ENCODE results near the gene DHRS3.
"Not testable (repeated sequence)": the region's sequence is repeated elsewhere in the genome, so short reads cannot be mapped to it uniquely, and the experiment has no call there.

Gene DHRS3

DNA sequence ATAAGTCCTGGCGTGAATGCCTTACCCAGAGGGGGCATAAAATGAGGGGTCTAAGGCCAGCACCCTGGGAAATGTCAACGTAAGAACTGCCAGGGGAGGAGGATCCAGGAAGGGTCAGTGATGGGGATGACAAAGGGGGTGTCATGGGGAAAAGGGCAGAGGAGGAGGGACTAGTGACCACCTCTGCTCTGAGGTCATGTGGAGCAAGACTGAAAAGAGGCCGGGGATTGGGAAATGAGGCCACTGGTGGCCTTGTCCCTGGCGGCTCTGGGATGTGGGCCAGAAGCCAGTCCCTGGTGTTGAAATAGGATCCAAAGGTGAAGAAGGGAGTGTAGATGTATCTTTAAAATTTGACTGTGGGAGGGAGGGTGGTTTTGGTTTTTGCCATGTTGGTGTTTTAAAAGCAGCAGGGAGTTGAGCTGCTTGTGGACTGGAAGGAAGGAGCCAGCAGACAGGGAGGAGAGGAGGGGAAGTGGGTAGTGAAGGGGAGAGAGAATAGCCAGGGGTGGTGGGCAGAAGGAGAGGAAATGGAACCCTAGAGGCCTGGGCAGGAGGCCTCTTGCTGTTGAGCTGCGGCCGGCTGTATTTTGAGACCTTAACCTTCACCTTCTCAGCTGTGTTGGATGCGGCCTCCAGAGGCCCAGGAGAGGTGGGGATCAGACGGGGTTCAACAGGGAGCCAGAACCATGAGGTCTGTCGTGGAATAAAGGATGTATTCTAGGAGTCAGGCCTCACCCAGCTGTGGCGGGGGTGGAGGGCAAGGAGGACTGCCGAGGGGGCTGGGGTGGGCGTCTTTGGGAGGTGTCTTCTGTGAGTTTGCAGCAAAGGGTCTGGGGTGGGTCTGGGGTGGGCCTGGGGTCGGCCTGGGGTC, 92.5 kb downstream of the DHRS3 start:
- H3K4me3 ChIP-seq (replicated peaks in 1 of 2; ENCODE audit: low read depth in 2 of 2, low read length in 2 of 2), result no peak overlapping the region
- TF ChIP-seq, protein P1, sequence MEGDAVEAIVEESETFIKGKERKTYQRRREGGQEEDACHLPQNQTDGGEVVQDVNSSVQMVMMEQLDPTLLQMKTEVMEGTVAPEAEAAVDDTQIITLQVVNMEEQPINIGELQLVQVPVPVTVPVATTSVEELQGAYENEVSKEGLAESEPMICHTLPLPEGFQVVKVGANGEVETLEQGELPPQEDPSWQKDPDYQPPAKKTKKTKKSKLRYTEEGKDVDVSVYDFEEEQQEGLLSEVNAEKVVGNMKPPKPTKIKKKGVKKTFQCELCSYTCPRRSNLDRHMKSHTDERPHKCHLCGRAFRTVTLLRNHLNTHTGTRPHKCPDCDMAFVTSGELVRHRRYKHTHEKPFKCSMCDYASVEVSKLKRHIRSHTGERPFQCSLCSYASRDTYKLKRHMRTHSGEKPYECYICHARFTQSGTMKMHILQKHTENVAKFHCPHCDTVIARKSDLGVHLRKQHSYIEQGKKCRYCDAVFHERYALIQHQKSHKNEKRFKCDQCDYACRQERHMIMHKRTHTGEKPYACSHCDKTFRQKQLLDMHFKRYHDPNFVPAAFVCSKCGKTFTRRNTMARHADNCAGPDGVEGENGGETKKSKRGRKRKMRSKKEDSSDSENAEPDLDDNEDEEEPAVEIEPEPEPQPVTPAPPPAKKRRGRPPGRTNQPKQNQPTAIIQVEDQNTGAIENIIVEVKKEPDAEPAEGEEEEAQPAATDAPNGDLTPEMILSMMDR (IDR thresholded peaks at IDR 0.05; ENCODE audit: low read depth, low read length), result no peak
- peak; percentile 22 to 56 for DNase-seq (ENCODE audit: low read depth in 2 of 2)

DNA sequence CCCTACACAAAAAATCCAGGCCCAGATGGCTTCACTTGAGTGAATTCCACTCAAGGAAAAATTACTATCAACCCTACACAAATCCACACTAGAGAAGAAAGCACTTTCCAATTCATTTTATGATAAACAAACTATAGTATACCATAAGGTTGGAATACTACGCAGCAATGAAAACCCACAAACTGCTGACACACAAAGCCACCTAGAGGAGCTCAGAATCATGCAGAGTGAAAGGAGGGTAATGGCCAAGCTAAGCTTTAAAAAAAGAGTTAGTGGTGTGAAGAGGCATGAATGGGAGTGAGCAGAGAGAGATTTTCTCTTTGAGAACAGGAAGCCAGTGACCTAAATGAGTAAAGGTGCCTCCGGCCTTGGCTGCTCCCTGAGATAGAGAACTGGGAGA, 93.7 kb downstream of the DHRS3 start:
- H3K4me3 ChIP-seq (replicated peaks in 1 of 2; ENCODE audit: low read depth in 2 of 2, low read length in 2 of 2), result no peak overlapping the region
- TF ChIP-seq, protein P1 (IDR thresholded peaks at IDR 0.05; ENCODE audit: low read depth, low read length), result no peak
- no peak for DNase-seq (ENCODE audit: low read depth in 2 of 2)

DNA sequence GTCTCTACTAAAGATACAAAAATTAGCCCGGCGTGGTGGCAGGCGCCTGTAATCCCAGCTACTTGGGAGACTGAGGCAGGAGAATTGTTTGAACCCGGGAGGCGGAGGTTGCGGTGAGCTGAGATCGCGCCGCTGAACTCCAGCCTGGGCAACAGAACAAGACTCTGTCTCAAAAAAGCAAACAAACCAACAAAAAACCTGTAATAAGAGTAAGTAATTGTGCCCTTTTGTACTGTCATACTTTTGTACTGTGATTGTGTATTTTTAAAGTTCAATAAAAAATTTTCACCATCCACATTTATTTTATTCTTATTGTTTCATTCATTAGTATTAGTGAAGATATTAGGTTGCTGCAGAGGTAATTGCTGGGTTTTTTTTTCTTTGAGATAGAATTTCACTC, 95.2 kb downstream of the DHRS3 start:
- not testable (repeated sequence) for H3K4me3 ChIP-seq (replicated peaks in 1 of 2; ENCODE audit: low read depth in 2 of 2, low read length in 2 of 2); DNase-seq (ENCODE audit: low read depth in 2 of 2)

DNA sequence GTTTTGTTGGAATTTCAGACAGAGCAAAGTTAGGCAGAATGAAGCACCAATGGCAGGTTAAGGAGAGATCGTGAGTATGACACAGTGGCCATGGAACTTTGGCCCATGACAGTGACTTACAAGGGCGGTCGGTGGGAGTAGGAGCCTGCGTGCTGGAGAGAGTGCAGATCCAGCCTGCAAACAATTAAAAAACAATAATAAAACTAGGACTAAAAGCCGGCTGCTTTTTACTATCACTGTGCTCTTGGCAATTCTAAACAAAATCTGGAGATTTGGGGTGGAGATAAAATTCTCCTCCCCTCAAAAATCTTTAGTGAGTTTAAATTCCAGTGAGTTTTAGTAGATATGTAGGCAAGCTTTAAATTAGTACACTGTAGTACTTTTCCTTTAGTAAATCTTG, 96.9 kb downstream of the DHRS3 start:
- TF ChIP-seq, protein P1 (IDR thresholded peaks at IDR 0.05; ENCODE audit: low read depth, low read length), result no peak
- no peak overlapping the region for H3K4me3 ChIP-seq (replicated peaks in 1 of 2; ENCODE audit: low read depth in 2 of 2, low read length in 2 of 2)
- no peak for DNase-seq (ENCODE audit: low read depth in 2 of 2)

DNA sequence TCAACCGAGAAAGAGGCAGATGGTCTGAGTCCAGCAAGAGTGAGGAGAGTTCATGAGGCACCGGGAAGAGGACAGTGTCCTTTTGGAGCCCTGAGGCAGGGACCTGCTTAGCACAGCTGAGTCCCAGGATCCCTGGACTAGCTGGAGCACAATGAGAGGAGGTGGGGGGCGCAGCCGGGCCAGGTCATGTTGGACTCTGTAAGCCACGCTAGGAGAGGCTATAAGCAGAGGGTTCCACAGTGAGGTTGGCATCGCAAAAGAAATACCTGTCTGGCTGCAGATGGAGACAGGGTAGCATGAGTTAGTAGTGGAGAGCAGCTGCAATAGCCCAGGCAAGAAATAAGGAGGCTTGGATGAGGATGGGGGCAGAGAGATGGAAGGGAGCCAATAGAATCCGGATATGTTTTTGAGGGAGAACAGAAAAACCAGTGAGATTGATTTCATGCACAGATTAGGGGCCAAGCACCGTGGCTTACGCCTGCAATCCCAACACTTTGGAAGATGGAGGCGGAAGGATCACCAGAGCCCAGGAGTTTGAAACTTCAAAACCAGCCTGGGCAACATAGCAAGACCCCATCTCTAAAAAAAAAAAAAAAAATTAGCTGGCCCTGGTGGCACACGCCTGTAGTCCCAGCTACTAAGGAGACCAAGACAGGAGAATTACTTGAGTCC, 98.2 kb downstream of the DHRS3 start:
- TF ChIP-seq, protein P1 (IDR thresholded peaks at IDR 0.05; ENCODE audit: low read depth, low read length), result no peak
- DNase-seq (ENCODE audit: low read depth in 2 of 2), result no peak
- no peak overlapping the region for H3K4me3 ChIP-seq (replicated peaks in 1 of 2; ENCODE audit: low read depth in 2 of 2, low read length in 2 of 2)

DNA sequence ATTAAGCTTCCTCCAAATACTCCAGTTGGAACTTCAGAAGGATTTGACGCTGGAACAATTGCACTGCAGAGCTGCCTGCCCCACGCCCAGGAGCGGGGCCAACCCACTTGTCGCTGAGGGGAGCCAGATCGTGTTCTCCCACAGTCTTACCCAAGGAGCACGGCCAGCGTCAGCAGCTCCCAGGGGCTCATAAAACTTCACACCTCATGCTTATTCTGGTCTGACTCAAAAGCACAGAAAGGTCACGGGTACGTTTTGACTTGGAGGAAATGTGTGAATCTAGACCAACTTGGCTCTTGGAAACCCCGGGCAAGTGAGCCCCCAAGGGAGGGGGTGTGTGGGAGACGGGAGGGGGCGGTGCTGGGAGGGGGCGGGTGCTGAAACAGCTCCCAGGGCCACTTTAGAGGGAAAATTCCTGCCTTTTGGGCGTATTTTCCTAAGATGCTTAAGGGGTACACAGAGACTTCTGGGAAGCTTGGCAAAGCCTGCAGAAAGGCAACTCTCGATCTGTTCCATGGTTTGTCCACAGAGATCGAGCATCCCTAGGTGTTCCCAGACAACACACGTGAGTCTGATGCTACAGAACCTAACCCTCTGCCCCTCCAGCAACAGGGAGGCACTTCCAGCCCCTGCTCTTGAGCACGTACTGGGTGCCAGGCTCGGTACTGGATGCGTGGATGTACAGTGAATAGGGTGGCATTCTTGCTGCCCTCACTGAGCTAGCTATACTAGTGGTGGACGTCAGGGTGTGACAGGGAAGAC, 98.9 kb downstream of the DHRS3 start:
- TF ChIP-seq, protein P1 (IDR thresholded peaks at IDR 0.05; ENCODE audit: low read depth, low read length), result no peak
- H3K4me3 ChIP-seq (replicated peaks in 1 of 2; ENCODE audit: low read depth in 2 of 2, low read length in 2 of 2), result no peak overlapping the region
- DNase-seq (ENCODE audit: low read depth in 2 of 2), result peak; percentile 46 to 79

All from cardiac fibroblast (primary cell).